GM19025 (cell line): Measurements from ENCODE around the gene L3MBTL3.
"Not testable (repeated sequence)": the region's sequence is repeated elsewhere in the genome, so short reads cannot be mapped to it uniquely, and the experiment has no call there.

Source experiments
- ATAC-seq: cut with Tn5 transposase; IDR thresholded peaks from one replicate; pipeline ENCODE4 v1.9.1; 2021; ENCODE audit warnings: mild to moderate bottlenecking, low read depth, moderate library complexity; ENCODE audit not compliant: unreplicated experiment

L3MBTL3 gene

DNA sequence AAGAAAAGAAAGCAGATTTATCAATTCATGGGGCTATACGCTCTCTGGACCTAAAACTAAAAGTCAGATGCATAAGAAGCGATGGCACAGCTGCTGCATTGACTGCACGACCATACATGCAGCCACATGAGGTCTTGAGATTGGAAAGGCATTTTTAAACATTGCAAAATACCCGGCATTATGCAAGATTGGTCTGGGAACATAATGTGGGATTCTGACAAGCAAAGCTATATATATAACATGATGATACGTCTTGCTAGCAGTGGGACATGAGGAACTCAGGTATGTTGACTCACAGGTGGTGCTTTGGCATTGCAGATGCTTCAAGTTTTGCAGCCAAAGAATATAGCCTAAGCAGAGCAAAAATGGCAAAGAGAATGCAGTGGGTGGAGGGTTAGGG is 149.3 kb downstream of the L3MBTL3 start:
- no peak for ATAC-seq

DNA sequence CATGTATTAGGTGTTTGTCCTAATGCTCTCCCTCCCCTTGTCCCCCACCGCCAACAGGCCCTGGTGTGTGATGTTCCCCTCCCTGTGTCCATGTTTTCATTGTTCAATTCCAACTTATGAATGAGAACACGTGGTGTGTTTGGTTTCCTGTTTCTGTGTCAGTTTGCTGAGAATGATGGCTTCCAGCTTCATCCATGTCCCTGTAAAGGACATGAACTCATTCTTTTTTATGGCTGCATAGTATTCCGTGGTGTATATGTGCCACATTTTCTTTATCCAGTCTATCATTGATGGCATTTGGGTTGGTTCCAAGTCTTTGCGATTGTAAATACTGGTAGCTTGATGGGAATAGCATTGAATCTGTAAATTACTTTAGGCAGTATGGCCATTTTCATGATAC is 151.8 kb downstream of the L3MBTL3 start:
- not testable (repeated sequence) for ATAC-seq

DNA sequence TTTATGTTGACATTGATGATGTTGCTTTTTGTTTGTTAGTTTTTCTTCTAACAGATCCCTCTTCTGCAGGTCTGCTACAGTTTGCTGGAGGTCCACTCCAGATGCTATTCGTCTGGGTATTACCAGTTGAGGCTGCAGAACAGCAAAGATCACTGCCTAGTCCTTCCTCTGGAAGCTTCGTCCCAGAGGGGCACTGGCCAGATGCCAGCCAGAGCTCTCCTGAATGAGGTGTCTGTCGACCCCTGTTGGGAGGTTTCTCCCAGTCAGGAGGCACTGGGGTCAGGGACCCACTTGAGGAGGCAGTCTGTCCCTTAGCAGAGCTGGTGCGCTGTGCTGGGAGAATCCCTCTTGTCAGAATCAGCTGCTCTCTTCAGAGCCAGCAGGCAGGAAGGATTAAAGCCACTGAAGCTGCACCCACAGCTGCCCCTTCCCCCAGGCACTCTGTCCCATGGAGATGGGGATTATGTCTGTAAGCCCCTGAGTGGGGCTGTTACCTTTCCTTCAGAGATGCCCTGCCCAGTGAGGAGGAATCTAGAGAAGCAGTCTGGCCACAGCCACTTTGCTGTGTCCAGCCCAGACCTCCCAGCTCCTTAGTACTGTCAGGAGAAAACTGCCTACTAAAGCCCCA is 155.1 kb downstream of the L3MBTL3 start:
- not testable (repeated sequence) for ATAC-seq

DNA sequence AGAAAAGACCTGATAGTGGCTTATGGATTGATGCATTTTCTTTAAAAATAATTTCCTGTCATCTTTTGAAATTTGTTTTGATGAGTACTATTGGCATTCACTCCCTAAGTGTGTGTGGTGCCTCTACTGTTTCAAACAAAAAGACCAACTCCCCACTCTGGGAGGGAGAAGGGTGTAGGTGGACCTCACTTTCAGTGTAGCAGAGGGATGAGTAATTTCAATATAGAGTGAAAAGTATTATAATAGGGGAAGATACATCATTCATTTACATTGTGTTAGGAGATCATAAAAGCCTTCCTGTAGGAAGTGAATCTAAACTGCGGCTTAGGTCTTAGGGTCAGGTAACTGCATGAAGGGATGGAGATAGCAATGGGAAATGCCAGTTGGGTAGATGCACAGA is 158.0 kb downstream of the L3MBTL3 start:
- no peak for ATAC-seq

DNA sequence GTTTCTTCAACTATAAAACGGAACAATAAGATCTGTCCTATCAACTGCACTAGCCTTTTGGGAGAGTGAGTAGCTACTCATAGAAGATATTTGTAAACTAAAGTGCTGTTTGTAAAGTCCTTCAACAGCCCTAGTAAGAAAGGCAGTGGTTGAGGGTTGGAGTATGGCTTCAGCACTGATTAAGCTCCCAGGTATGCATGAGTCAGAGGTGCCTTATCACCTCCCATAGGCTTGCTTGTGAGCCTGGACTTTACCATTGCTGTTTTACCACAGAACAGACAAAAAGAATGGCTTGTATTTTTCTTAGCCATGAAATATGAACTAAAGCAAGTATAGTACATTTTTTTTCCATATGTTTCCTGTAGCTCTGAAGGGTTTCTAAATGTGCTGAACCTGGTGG is 160.3 kb downstream of the L3MBTL3 start:
- no peak for ATAC-seq

DNA sequence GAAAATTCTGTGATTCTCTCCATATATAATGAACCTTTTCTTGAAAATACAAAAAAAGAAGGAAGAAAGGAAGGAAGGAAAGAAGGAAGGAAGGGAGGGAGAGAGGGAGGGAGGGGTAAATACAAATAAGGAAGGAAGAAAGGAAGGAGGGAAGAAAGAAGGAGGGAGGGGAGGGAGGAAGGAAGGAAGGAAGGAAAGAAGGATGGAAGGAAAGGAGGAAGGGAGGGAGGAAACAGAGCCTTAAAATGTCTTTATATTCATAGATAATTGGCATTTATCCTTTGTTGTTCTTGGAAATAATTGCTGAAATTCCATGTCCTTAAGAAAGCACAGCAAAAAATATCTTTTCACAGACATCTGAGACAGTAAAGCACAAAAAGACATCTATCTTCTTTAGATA is 164.1 kb downstream of the L3MBTL3 start:
- ATAC-seq, result no peak

DNA sequence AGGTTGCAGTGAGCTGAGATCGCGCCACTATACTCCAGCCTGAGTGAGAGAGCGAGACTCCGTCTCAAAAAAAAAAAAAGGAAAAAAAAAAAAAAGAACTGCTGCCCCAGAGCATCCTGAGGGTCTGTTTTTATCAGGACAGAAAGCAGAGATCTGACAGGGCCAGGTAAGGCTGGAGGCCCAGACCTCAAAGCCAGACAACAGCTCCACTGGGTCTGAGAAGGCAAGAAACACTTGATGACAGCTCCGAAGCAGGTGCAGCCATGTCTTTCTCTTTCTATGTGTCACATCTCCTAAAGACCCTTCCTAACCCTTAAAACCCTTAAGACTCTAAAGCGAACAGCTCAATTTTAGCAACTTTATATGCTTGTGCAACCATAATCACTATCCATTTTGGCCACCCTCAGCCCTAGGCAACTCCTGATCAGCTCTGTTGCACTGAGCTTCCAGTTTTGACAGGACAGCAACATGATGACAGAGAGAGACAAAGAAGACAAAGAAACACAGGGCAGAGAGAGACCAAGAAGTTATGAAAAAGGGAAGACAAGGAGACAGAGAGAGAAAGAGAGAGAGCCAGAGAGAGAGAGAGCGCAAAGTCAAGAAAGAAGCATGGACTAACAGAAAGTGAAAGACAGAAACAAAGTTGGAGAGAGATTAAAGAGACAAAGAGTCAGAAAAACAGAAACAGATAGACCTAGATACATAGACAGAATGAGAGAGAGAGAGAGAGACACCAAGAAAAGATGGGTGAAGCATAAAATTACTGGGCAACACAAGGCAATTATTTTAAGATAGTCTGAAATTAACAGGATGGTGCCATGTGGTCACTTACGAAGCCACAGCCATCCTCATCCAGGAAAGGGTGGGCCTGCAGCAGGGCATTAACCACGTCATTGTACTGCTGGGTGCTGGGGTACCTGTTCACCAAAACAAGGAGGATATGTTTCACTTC is 165.2 kb downstream of the L3MBTL3 start:
- no peak for ATAC-seq

DNA sequence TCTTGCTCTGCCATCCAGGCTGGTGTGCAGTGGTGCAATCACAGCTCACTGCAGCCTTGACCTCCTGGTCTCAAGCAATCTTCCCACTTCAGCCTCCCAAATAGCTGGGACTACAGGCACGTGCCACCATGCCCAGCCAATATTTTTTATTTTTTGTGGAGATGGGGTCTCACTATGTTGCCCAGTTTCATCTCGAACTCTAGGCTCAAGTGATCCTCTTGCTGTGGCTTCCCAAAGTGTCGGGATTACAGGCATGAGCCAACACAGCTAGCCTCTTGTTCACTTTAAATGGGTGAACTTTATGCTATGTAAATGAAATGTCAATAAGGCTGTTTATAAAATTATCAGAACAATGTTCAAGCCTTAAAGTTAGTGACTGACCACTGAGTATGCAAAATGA is 167.3 kb downstream of the L3MBTL3 start:
- no peak for ATAC-seq

DNA sequence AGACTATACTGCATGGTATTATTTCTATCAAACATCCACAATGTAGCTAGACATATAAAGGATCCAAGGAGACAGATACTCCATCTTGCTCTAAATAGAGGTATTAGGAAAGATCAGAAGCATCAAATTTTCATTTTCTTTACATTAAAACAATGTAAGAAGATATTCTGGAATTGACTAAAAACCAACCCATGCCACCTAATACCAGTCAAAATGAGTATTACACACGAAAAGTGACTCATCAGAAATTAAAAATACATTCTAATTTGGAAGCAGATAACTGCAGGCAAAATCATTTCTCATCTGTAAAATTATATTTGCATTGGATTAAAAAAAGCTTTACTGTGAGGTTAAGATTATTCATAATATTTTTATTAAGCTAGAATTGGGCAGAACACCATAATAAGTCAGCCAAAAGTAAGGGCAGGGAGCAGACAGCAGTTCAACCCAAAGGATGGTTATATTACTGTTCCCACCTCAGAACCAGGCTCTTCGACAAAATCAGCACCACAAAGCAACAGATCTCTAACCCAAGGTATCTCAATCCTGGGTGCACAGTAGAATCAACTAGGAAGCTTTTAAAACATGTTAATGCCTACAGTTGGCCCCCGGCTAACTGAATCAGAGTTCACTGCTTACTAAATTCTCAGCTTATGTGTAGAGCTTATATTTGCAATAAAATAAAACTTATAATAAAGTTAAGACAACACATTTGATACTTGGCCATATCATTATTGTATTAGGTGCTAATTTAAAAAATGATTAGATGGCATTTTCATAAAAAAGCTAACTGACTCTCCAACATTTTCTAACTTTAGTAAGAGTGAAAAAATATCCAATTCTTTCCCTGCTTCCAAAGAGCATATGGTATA is 169.2 kb downstream of the L3MBTL3 start:
- no peak for ATAC-seq

DNA sequence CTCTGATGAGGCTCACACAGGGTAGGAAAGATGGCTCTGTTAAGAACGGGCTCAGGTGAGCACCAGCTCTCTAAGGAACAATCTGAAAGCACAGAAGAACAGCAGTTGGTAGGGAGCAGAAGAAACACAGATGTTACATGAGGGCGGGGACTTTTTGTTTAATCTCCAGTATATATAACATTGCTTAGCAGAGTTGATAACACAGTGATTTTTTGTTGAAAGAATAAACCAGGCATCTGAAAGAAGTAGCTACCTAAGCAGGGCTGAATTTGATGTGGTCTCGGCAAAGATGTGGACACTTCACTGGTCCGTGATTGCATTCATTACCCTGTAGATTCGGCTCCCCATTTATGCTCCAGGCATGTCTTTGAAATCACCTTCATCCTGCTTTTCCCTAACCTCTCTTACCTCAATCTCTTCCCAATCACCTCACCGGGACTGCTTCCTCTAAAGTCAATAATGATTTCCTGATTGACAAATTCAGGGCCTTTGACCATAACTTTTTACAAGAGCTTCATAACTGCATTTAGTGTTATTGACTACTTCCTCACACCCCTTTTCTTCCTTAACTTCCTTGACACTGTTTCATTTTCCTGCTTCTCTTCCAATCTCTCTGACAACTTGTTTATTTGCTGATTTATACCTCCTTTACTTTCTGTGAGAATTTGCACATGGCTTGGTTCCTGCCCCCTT is 170.0 kb downstream of the L3MBTL3 start:
- ATAC-seq, result no peak

DNA sequence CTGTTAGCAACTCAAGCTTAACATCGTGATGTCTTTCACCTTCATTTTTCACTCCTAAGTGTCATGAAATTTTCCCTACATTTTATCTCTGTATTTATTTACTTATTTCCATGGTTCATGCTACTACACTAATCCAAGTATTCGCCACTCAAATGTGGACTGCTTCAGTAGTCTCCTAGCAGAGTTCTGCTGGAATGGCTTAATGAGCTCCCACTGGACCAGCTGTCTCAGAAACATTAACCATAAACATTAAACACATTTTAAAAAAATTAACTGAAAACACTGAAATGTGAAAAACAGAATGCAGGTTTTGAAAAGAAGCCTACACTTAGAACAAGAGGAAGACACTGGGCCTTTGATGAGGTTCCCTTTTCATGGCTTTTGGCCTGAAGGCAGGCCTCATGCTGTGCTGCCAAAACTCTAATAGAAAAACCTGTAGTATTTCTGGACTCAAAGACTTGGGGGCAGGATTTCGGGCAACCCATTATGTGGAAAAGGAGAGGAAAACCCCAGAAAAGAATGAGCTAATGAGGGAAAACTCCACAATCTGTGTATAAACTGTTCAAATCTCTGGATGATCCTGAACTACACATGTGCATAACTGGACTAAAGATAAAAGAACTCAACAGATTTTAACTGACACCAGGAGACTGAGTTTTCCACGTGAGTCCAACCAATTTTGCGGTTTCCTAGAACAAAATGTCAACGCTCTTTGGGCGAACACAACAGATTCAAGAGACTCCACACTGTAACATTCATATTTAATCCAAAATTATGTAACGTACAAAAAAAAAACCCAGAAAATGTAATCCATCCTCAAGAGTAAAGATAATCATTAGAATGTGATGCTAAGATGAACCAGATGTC is 171.4 kb downstream of the L3MBTL3 start:
- no peak for ATAC-seq
